ENCODE results near the gene UROS.

DNA sequence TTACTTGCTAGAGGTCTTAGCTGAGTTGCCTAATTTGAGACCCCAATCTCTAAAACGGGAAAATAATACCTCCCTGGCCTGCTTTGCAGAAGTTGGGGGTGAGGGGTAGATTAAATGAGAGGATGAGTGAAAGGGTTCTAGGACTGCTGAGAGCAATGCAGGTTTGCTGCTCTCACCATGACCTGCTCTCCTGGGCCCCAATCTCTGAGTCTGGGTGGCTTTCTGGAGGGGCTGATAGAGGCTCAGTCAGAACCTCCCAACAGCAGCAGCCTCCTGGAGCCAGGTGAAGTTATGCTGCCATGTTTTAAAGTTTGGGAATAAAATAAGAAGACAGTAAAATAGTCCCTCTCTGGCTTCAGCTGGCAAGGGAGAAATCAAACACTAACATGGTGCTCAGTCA, 7.3 kb downstream of the UROS start:
- TF ChIP-seq, protein P1, sequence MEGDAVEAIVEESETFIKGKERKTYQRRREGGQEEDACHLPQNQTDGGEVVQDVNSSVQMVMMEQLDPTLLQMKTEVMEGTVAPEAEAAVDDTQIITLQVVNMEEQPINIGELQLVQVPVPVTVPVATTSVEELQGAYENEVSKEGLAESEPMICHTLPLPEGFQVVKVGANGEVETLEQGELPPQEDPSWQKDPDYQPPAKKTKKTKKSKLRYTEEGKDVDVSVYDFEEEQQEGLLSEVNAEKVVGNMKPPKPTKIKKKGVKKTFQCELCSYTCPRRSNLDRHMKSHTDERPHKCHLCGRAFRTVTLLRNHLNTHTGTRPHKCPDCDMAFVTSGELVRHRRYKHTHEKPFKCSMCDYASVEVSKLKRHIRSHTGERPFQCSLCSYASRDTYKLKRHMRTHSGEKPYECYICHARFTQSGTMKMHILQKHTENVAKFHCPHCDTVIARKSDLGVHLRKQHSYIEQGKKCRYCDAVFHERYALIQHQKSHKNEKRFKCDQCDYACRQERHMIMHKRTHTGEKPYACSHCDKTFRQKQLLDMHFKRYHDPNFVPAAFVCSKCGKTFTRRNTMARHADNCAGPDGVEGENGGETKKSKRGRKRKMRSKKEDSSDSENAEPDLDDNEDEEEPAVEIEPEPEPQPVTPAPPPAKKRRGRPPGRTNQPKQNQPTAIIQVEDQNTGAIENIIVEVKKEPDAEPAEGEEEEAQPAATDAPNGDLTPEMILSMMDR (IDR thresholded peaks at IDR 0.05; ENCODE audit: insufficient read depth, low read depth, low read length): no peak
- no peak for TF ChIP-seq EZH2 (IDR thresholded peaks at IDR 0.05; ENCODE audit: insufficient read depth, low read length)

All from astrocyte (in vitro differentiated cells and primary cell).